Uterus (tissue), 2 donors: ENCODE data around the gene RABEP2.

Experiments used
- POLR2A ChIP-seq, 2 donors: fragments of 450-650 bp; IDR thresholded peaks; one replicate each; pipeline ENCODE4 v1.6.1; 2016; ENCODE audit warnings: antibody characterized with exemption in 2 of 2, mild to moderate bottlenecking in 1 of 2, moderate library complexity in 1 of 2
- TF ChIP-seq, protein P1 (sequence below), 4 experiments: fragments of 200-600 bp in 2 of 4; fragments of 450-650 bp in 2 of 4; sonication (generic) in 2 of 4; IDR thresholded peaks; one replicate each; pipeline ENCODE4 v1.5.1; 2016 to 2019; ENCODE audit warnings: antibody characterized with exemption in 4 of 4, mild to moderate bottlenecking in 2 of 4, moderate library complexity in 1 of 4

DNA sequence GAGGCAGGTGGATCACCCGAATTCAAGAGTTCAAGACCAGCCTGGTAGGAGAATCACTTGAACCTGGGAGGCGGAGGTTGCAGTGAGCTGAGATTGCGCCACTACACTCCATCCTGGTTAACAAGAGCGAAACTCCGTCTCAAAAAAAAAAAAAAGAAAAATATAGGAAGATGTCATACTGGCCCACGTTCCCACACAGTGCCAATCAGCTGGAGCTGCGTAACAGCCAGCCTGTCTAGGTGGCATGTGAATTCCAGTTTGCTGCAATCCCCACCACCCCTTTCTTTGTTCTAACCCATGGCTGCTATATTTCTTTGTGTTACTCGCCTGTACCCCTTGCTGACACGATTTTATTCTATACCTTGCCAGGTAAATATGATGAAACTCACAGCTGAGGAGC is 33.2 kb upstream of the RABEP2 start:
- TF ChIP-seq, protein P1, sequence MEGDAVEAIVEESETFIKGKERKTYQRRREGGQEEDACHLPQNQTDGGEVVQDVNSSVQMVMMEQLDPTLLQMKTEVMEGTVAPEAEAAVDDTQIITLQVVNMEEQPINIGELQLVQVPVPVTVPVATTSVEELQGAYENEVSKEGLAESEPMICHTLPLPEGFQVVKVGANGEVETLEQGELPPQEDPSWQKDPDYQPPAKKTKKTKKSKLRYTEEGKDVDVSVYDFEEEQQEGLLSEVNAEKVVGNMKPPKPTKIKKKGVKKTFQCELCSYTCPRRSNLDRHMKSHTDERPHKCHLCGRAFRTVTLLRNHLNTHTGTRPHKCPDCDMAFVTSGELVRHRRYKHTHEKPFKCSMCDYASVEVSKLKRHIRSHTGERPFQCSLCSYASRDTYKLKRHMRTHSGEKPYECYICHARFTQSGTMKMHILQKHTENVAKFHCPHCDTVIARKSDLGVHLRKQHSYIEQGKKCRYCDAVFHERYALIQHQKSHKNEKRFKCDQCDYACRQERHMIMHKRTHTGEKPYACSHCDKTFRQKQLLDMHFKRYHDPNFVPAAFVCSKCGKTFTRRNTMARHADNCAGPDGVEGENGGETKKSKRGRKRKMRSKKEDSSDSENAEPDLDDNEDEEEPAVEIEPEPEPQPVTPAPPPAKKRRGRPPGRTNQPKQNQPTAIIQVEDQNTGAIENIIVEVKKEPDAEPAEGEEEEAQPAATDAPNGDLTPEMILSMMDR (IDR thresholded peaks at IDR 0.05): no peak
- no peak for TF ChIP-seq POLR2A (IDR thresholded peaks at IDR 0.05)
